VCaP (cell line): ENCODE measurements around the gene KLC4.
A peak's percentile ranks its signal among the peaks of the same experiment; 100 is the strongest.

ENCODE experiments used
- H3K27ac ChIP-seq: fragments of 450-650 bp; 2 replicates; pipeline ENCODE4 v1.5.1; 2017
- TF ChIP-seq, protein P1 (sequence below): fragments of 450-650 bp; conservative IDR thresholded peaks from 2 replicates; pipeline ENCODE4 v1.5.1; 2017; ENCODE audit warnings: mild to moderate bottlenecking, moderate library complexity

Gene KLC4

DNA sequence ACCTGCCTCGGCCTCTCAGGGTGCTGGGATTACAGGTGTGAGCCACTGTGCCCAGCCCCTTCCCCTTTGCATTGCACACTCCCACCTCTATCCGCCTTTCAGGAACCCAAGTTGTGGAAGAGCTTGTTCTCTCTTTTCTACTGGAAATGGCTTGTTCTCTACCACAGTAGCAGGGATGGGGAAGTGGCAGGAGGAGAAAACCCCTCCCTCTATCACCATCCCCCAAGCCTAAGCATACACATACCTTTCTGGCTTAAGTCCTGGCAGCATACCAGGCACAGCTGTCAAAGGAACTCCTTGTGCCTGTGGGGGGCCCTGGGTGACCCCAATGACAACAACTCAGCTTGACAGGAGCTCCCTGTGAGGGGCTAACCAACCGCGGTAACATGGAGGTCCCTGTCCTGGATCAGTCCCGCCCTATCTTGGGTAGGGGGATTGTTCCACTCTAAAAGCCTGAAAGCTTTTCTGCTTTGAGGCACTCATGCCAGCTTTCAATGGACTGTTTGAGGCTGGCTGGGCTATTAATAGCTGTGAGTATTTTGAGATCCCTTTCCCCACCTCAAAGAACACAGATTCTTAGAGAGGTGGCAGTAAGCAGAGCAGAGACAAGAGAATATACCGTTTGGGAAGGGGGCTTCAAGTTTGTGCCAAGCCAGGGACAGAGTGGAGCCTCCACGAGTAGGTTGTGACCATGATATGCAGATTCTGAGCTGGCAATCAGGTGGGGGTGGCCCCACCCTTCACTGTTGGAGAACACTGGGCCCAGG, 43.1 kb upstream of the KLC4 start:
- no peak overlapping the region for H3K27ac ChIP-seq
- TF ChIP-seq, protein P1, sequence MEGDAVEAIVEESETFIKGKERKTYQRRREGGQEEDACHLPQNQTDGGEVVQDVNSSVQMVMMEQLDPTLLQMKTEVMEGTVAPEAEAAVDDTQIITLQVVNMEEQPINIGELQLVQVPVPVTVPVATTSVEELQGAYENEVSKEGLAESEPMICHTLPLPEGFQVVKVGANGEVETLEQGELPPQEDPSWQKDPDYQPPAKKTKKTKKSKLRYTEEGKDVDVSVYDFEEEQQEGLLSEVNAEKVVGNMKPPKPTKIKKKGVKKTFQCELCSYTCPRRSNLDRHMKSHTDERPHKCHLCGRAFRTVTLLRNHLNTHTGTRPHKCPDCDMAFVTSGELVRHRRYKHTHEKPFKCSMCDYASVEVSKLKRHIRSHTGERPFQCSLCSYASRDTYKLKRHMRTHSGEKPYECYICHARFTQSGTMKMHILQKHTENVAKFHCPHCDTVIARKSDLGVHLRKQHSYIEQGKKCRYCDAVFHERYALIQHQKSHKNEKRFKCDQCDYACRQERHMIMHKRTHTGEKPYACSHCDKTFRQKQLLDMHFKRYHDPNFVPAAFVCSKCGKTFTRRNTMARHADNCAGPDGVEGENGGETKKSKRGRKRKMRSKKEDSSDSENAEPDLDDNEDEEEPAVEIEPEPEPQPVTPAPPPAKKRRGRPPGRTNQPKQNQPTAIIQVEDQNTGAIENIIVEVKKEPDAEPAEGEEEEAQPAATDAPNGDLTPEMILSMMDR = no peak

DNA sequence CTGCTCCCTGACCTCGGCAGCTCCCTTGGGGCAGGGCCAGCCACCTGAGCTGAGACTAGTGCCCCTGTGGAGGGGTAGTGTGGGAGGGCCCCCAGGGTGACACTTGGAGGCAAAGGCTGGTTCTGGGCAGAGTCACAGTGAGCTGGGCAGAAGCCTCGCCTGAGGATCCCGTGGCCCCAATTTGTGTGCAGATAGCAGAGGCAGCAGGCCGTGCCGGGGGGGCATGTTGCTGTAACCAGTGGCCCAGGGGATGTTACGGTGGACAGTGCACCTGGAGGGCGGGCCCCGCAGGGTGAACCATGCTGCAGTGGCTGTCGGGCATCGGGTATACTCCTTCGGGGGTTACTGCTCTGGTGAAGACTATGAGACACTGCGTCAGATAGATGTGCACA, 42.5 kb upstream of the KLC4 start:
- no peak overlapping the region for H3K27ac ChIP-seq
- TF ChIP-seq, protein P1 = no peak

DNA sequence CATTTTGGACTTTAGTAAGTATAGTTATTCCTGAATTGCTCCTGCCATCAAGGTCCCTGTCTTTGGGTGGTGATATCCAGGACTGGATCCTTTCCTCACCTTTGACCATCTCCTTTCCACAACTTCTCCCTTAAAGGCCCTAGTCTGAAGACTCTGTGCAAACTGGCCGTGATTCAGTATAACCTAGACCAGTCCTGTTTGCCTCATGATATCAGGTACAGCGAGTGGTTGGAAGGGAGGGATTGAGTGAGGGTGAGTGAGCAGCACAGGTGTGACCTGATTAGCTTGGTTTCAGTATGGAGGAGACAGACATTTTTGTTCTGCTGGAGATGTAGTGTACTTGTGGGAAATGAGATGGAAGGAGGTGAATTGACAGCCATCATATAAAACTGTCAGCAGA, 40.3 kb upstream of the KLC4 start:
- TF ChIP-seq, protein P1 = no peak
- no peak overlapping the region for H3K27ac ChIP-seq

DNA sequence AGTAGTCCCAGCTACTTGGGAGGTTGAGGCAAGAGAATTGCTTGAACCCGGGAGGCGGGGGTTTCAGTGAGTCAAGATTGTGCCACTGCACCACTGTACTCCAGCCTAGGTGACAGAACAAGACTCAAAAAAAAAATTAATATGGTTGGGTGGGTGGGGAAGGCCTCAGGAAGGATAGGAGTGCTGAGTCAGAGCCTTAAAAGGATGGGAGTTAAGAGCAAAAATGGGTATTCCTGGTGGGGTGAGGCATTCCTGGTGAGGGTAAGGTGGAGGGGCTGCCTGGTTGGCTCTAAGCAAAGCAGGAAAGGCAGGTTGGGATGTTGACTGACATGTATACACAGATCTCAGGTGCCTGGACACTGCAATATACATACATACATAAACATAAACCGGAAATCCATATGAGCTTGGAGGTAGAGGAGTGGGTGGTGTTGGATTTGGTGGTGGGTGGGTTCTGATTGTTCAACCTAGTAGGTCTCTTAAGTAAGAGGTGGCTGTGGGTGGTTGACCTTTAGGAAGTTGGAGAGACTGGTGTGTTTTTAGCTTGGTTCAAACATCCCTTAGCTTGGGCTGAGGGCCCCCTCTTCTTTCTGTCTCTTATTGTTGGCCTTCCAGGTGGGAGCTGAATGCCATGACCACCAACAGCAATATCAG, 39.3 kb upstream of the KLC4 start:
- 0 out of 2 replicates have a peak overlapping the region, but pooled peaks have one; percentile 84 for H3K27ac ChIP-seq
- TF ChIP-seq, protein P1 = no peak

DNA sequence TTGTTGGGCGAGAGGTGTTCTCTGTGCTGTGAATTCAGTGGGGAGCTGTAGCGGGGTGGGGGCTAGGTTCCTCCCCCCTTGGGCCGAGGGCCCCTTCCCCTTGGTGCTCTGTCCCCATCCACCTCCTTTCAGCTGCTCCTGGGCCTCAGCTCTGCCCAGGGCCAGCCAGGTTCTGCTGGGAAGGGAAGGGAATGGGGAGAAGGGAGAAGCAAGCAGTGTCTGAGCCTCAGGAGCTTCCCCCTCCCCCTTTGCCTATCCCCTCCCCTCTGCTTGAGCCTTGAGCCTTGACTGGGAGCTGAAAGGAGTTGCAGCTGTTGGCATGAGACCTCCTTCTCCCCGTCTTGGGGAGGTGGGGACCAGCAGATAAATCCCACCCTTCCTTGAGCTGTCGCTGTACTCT, 38.6 kb upstream of the KLC4 start:
- TF ChIP-seq, protein P1 = no peak
- peak overlapping the region; percentile 84 for H3K27ac ChIP-seq

DNA sequence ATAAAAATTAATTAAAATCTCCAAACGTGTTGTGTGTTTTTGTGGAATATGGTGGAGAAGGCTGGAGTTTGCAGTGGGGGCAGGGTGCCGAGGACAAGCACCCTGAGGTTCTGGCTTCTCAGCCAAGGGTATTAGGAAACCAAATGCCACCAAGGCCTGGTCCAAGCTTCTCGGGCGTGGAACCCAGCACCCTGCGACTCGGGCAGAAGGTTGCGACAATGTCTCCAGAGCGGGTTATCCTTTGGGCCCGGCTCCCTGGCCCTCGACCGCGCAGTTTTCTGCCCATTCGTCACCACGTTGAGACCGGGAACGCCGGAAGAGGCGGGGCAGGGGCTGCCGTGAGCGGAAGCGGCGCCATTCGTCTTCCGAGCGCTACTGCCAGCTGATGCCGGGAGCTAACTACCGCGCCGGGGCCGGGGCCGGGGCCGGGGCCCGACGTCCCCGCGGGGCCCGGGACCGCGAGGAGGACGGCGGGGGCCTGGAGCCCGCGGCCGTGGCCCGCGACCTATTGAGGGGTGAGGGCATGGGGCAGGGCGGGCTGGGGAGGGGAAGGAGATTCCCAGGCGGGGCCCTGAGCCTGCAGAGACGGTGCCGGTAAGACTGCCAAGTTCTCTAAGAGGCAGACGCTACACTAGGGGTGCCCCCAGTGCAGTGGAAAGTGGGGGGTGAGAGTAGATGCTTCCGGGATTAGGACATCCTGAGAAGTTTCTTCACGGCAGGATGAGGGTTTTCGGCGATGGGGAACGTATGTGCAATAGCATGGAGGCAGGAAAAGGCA, 38.0 kb upstream of the KLC4 start, which contains the start of gene RRP36:
Gene RRP36 (plus strand): TSS at position 354 of the 778 bp plus-strand sequence. CDS start 32 bp downstream, at position 386.
- peak within 1 kb of the TSS; percentile 84 for H3K27ac ChIP-seq
- TF ChIP-seq, protein P1 = no peak

DNA sequence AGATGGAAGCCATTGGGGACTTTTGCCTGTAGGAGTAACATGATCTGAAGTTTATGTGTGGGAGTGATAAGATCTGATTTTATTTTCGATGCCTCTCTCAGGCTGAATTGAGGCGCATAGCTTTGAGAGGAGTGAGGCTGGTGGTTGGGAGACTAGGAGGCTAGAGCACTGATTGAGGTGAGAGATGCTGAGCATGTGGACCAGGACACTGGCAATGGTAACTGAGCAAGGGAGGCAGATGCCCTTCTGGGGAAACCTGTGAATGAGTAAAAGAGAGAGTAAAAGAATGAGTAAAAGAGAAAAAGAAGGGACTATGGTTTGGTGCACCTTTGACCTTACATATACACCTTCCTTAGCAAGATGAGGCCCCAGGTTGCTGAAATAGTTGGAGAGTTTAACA, 35.0 kb upstream of the KLC4 start:
- TF ChIP-seq, protein P1 = no peak
- H3K27ac ChIP-seq = no peak overlapping the region
